CD14-positive monocyte (primary cell): Measurements from ENCODE around the gene ZNHIT3. TPM values are rescaled to one million over a fixed set of nuclear protein-coding genes. Genes with fewer than 3 reads are reported as not detected.
A peak's percentile ranks its signal among the peaks of the same experiment; 100 is the strongest.

Experiments
- DNase-seq, 3 donors: peaks; one replicate each; pipeline ENCODE4 v3.0.0-alpha.2; 2011 to 2022
- H2AFZ ChIP-seq: 2 replicates; pipeline ENCODE4 v1.6.0; 2012; ENCODE audit warnings: mild to moderate bottlenecking, low read depth, low read length, inconsistent platforms; ENCODE audit not compliant: insufficient read depth, poor library complexity, severe bottlenecking
- H3K27ac ChIP-seq, 2 donors: 1 replicate in 1 of 2; 2 replicates in 1 of 2; pipeline ENCODE4 v1.5.1; 2012 to 2013; ENCODE audit warnings: low read length in 2 of 2, control low read depth in 1 of 2, inconsistent platforms in 1 of 2, low read depth in 1 of 2, mild to moderate bottlenecking in 1 of 2
- H3K27me3 ChIP-seq, 2 donors: one replicate each; pipeline versions ENCODE4 v1.6.0 to v1.6.1; 2011 to 2013; ENCODE audit warnings: low read length in 2 of 2; ENCODE audit not compliant: control insufficient read depth in 2 of 2, insufficient read depth in 2 of 2
- H3K36me3 ChIP-seq, 2 donors: replicated peaks in 1 of 2; 1 replicate in 1 of 2; 2 replicates in 1 of 2; pipeline versions ENCODE4 v1.5.1 to v1.6.1; 2012 to 2013; ENCODE audit warnings: low read length in 2 of 2, control low read depth in 1 of 2, inconsistent platforms in 1 of 2, mild to moderate bottlenecking in 1 of 2; ENCODE audit not compliant: insufficient read depth in 2 of 2, control insufficient read depth in 1 of 2
- H3K4me1 ChIP-seq, 2 donors: 1 replicate in 1 of 2; 2 replicates in 1 of 2; pipeline versions ENCODE4 v1.5.1 to v1.6.1; 2012 to 2013; ENCODE audit warnings: low read length in 2 of 2, control low read depth in 1 of 2, inconsistent platforms in 1 of 2, mild to moderate bottlenecking in 1 of 2, moderate library complexity in 1 of 2; ENCODE audit not compliant: insufficient read depth in 2 of 2, control insufficient read depth in 1 of 2
- H3K4me2 ChIP-seq: replicated peaks from 2 replicates; pipeline ENCODE3; 2012; ENCODE audit warnings: low read length, moderate library complexity, mild to moderate bottlenecking; ENCODE audit not compliant: poor library complexity, severe bottlenecking; ENCODE audit errors: extremely low read depth
- H3K4me3 ChIP-seq, 3 experiments: fragments of 200-600 bp in 1 of 3; sonication (generic) in 1 of 3; replicated peaks in 1 of 3; 1 replicate in 2 of 3; 2 replicates in 1 of 3; pipeline ENCODE4 v1.5.1; 2011 to 2013; ENCODE audit warnings: low read length in 3 of 3, mild to moderate bottlenecking in 3 of 3, control low read depth in 2 of 3, low read depth in 2 of 3, inconsistent platforms in 1 of 3, moderate library complexity in 1 of 3
- H3K79me2 ChIP-seq: 2 replicates; pipeline ENCODE4 v1.6.0; 2012; ENCODE audit warnings: mild to moderate bottlenecking, control low read depth, inconsistent platforms, low read length, moderate library complexity; ENCODE audit not compliant: insufficient read depth
- H3K9ac ChIP-seq: 2 replicates; pipeline ENCODE4 v1.6.0; 2017; ENCODE audit warnings: low read length, mild to moderate bottlenecking; ENCODE audit not compliant: insufficient read depth, poor library complexity, severe bottlenecking
- H3K9me3 ChIP-seq, 2 donors: replicated peaks in 1 of 2; 1 replicate in 1 of 2; 2 replicates in 1 of 2; pipeline versions ENCODE4 v1.5.1 to v1.6.1; 2012 to 2013; ENCODE audit warnings: low read length in 2 of 2, control low read depth in 1 of 2; ENCODE audit not compliant: control insufficient read depth in 1 of 2, insufficient read depth in 1 of 2
- H4K20me1 ChIP-seq: 2 replicates; pipeline ENCODE4 v1.6.0; 2012; ENCODE audit warnings: mild to moderate bottlenecking, low read length, control low read depth, moderate library complexity; ENCODE audit not compliant: insufficient read depth
- H3K27ac Mint-ChIP-seq, 7 donors: one replicate each; pipeline ENCODE4 v1.8.0; 2020; ENCODE audit warnings: mild to moderate bottlenecking in 7 of 7, mixed read lengths in 7 of 7, moderate library complexity in 6 of 7, inconsistent platforms in 2 of 7
- H3K27me3 Mint-ChIP-seq, 3 donors: one replicate each; pipeline ENCODE4 v1.8.0; 2021 to 2022; ENCODE audit warnings: low read depth in 3 of 3, mild to moderate bottlenecking in 3 of 3, mixed read lengths in 3 of 3, moderate library complexity in 3 of 3, inconsistent platforms in 1 of 3
- H3K36me3 Mint-ChIP-seq, 2 donors: one replicate each; pipeline ENCODE4 v1.8.0; 2020; ENCODE audit warnings: mixed read lengths in 2 of 2, inconsistent platforms in 1 of 2, mild to moderate bottlenecking in 1 of 2
- H3K4me1 Mint-ChIP-seq: one replicate; pipeline ENCODE4 v1.8.0; 2020; ENCODE audit warnings: mild to moderate bottlenecking, mixed read lengths
- H3K4me3 Mint-ChIP-seq, 2 donors: one replicate each; pipeline ENCODE4 v1.8.0; 2020; ENCODE audit warnings: mild to moderate bottlenecking in 2 of 2, mixed read lengths in 2 of 2, moderate library complexity in 1 of 2
- H3K9me3 Mint-ChIP-seq, 7 donors: one replicate each; pipeline ENCODE4 v1.8.0; 2020 to 2022; ENCODE audit warnings: mixed read lengths in 7 of 7, mild to moderate bottlenecking in 6 of 7, moderate library complexity in 6 of 7, inconsistent platforms in 2 of 7
- CTCF ChIP-seq: fragments of 200-600 bp; IDR thresholded peaks from one replicate; pipeline ENCODE4 v1.8.0; 2022; ENCODE audit warnings: antibody characterized with exemption, mild to moderate bottlenecking
- WGBS: methylation state at CpG from one replicate; pipeline ENCODE4 v1.1.5; 2013; ENCODE audit warnings: missing lambda C conversion rate; ENCODE audit not compliant: insufficient coverage; 5-methylcytosine and 5-hydroxymethylcytosine counted together
- intact Hi-C, 2 donors: fragments of 100-400 bp; cut with micrococcal nuclease; formaldehyde crosslinking; loops; one replicate each; pipeline versions ENCODE4 v1.15.0 to v1.15.1; 2023
- polyA plus RNA-seq, 3 donors: library from polyadenylated mRNA; depleted of rRNA in 1 of 3; unstranded in 2 of 3; stranded (reverse) in 1 of 3; fragments of 300-500 nt in 2 of 3; fragments of >200 nt in 1 of 3; fragmentation: Illumina TruSeq in 2 of 3; gene quantifications; 1 replicate in 2 of 3; 2 replicates in 1 of 3; pipeline ENCODE4 v1.2.3, GENCODE V29; 2012 to 2021

The ZNHIT3 gene
- polyA plus RNA-seq, 3 donors, result 27.6 to 70.4 (median 63.5) TPM

GRCh38 chr17:36498155-36498554, 11.7 kb downstream of the ZNHIT3 start:
- H3K27ac Mint-ChIP-seq, result no peak overlapping the region
- H3K36me3 ChIP-seq, result peaks cover 59 to 92% of the 10 kb centered on the region in 2 donors

GRCh38 chr17:36498560-36499300, 12.2 kb downstream of the ZNHIT3 start:
- H3K27me3 Mint-ChIP-seq, result no peaks in the 10 kb centered on the region
- no peak overlapping the region for H3K4me3 ChIP-seq
- TF ChIP-seq CTCF, result no peak
- no peak overlapping the region for H3K4me2 ChIP-seq
- H2AFZ ChIP-seq, result no peak overlapping the region
- no peaks in the 10 kb centered on the region for H4K20me1 ChIP-seq
- H3K79me2 ChIP-seq, result no peaks in the 10 kb centered on the region
- H3K9me3 ChIP-seq, result no peaks in the 10 kb centered on the region
- peaks cover 0 to 1% (median 0%) of the 10 kb centered on the region in 7 donors for H3K9me3 Mint-ChIP-seq
- no peaks in the 10 kb centered on the region for H3K4me1 ChIP-seq
- H3K27ac ChIP-seq, result no peak overlapping the region
- no peak for DNase-seq
- 67% methylated on average over 2 of the region's 7 CpGs for WGBS
- H3K36me3 ChIP-seq, result peaks cover 57 to 92% of the 10 kb centered on the region in 2 donors
- peaks cover 60 to 85% of the 10 kb centered on the region in 2 donors for H3K36me3 Mint-ChIP-seq
- no peak overlapping the region for H3K4me3 Mint-ChIP-seq
- intact Hi-C loops, result no loop called here
- no peaks in the 10 kb centered on the region for H3K4me1 Mint-ChIP-seq
- H3K9ac ChIP-seq, result no peak overlapping the region
- H3K27ac Mint-ChIP-seq, result peak overlapping the region in 1 of 7 donors; percentile 6
- H3K27me3 ChIP-seq, result no peaks in the 10 kb centered on the region

More at GRCh38 chr17:36498155-36498554, 11.7 kb downstream of the ZNHIT3 start:
- no peak overlapping the region for H3K27ac ChIP-seq
- H3K9ac ChIP-seq, result no peak overlapping the region
- no peak overlapping the region for H2AFZ ChIP-seq
- no peaks in the 10 kb centered on the region for H3K79me2 ChIP-seq
- H3K27me3 ChIP-seq, result no peaks in the 10 kb centered on the region
- no peak overlapping the region for H3K4me2 ChIP-seq
- H3K4me1 Mint-ChIP-seq, result no peaks in the 10 kb centered on the region
- H3K4me3 ChIP-seq, result no peak overlapping the region
- H4K20me1 ChIP-seq, result peaks cover 2% of the 10 kb centered on the region
- peaks cover 62 to 85% of the 10 kb centered on the region in 2 donors for H3K36me3 Mint-ChIP-seq
- no peaks in the 10 kb centered on the region for H3K27me3 Mint-ChIP-seq
- H3K9me3 ChIP-seq, result no peaks in the 10 kb centered on the region
- no peak for TF ChIP-seq CTCF
- no peaks in the 10 kb centered on the region for H3K4me1 ChIP-seq
- DNase-seq, result no peak
- H3K9me3 Mint-ChIP-seq, result peaks cover 0 to 1% (median 0%) of the 10 kb centered on the region in 7 donors
- intact Hi-C loops, result no loop called here
- H3K4me3 Mint-ChIP-seq, result no peak overlapping the region
- 96% methylated on average over 9 of the region's 9 CpGs for WGBS
